Left lobe of liver (tissue), 2 donors: ENCODE data around the gene NFIX. TPM values are rescaled to one million over a fixed set of nuclear protein-coding genes. Genes with fewer than 3 reads are reported as not detected.

Source experiments
- ATAC-seq: fragments of 200-7000 bp; cut with Tn5 transposase; one replicate; pipeline ENCODE4 v1.9.1; 2020; ENCODE audit warnings: mild to moderate bottlenecking, moderate library complexity
- DNase-seq: peaks from one replicate; pipeline ENCODE4 v3.0.0-alpha.2; 2020; ENCODE audit warnings: low spot score
- total RNA-seq: library from RNA; stranded (reverse); gene quantifications from one replicate; pipeline ENCODE4 v1.2.1, GENCODE V29; 2021
- donor health status: DM: no; HTN: no; CAD: no; lungs with moderate emphysema.
- donor health status: DM: no; HTN: yes; CAD: no.

NFIX gene
- total RNA-seq, 1 donor from 2014 or later, result 41.4 TPM

DNA sequence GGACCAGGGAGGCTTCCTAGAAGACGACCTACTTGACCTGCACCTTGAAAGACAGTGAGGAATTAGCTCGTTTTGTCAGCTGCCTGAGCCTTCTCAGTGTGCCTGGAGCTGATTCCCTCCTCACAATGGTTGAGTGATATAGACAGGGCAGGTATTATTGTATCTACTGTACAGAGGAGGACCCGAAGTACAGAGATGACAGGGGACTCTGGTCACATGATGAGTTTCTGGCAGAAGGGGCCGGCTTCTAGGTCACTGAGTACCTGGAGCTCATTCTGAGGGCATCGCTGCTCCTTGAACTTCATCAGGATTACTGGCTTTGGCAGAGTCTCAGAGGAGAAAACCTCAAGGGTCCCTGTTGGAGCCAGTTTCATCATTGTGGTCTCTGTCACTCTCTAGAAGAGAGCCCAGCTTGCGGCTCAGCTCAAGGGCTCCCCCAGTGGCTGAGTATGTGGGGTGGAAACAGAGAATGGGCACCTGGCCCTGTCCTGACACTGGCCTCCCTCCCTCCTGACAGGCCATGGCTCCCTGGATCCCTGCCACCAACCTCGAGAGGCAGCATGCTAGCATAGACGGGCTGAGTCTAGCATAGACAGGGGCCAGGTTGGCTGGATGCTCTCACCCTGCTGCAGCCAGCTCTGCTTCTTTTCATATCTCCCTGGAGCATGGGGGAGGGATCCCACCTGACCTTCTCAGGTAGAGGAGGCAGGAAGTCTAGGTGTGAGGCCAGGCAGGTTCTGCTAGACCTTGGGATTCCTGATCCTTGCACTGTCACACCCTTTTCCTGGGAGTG lies 38.7 kb downstream of the NFIX start:
- DNase-seq (peak; percentile 83), ATAC-seq (peak; percentile 83)

DNA sequence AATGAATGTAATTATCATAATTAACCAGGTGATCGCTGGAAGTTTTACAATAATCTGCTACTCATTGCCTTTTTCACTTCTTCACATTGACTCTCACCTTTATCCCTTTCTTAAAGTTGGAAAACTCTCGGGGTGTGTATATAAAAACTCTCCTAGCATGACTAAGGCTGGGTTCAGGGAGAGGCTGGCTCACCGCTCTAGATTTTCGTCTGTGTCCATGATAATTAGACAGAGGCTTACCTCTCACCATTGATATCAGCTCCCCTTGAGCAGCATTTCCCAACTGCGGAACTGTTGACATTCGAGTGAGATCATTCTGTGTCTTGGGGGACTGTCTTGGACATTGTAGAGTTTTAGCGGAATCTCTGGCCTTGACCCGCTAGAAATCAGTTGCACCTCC lies 39.4 kb downstream of the NFIX start:
- ATAC-seq, result no peak

GRCh38 chr19:13035820-13036365 lies 40.6 kb downstream of the NFIX start:
- DNase-seq, result no peak
- no peak for ATAC-seq

More for the DNA sequence above, 39.4 kb downstream of the NFIX start:
- DNase-seq, result no peak

GRCh38 chr19:13036366-13036976 lies 41.2 kb downstream of the NFIX start:
- ATAC-seq, result peak; percentile 70
- DNase-seq, result peak; percentile 67

- DNase-seq (no peak), ATAC-seq (no peak)
Observed at GRCh38 chr19:13037161-13037560, 41.9 kb downstream of the NFIX start.

GRCh38 chr19:13037731-13038130 lies 42.5 kb downstream of the NFIX start:
- DNase-seq (no peak), ATAC-seq (no peak)

DNA sequence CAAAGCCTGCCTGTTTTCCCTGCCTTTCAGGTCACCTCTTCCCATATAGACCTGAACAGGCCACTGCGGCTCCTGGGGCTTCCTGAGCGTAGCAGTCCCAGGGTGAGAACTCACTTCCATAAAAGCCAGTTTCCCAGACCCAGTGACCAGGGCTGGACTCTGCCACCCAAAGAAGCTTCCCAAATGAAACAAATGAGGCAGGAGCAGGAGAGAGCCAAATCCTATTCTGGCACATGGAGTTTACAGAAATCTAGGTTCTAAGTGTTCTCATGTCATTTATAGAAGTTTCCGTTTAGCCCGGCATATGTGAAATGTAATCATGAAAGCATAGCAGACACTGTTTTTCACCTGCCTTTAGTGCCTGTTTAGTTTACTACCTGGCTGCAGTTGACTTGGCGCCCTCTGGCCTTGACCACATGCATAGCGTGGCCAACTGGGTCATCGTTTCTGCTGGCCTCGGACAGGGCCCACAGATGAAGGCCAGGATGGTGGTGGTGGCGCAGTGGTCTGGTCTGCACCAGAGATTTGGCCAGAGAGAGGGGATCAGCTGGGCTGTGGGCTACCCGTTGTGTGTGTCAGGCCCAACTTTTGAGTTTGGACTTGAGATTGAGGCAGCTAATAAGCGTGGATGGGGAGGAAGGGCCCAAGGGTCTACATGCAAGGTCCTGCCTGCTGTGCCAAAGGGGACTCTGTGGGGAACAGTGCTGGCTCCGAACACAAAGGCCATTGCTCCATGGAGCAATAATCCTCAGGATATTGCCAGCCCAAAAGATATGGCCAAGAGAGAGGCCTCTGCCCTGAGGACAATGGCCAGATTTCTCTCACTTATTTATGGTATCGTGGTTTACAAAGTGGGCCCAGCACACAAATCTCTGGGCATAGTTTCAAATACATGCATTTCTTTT lies 43.3 kb downstream of the NFIX start:
- peak; percentile 67 for DNase-seq
- peak; percentile 61 for ATAC-seq

DNA sequence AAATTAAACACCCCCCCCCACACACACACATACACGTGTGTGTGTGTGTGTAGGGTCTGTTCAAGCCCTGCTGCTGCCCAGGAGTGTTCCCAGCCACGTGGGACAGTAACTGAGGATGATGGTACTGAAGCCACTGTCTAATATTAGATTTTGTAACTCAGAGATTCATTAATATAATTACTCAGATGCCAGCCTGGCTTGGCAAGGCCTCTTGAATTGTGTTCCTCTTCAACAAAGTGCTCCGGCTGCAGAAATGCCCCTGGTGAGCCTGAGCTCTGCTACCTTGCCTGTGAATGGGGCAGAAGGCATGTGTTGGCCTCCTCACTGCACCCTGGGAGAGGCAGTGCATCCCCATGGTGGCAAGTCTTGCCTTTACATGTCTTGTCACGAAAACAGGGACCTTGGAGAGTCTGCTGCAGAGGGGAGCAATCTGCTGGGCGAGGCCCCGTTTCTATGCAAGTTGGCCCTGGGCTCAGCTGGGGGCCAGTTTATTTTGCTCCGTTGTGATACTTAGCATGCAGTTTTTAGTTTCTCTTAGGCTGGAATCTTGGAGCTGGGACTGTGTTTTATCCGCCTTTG lies 44.0 kb downstream of the NFIX start:
- DNase-seq (no peak), ATAC-seq (no peak)

- ATAC-seq (no peak), DNase-seq (no peak)
Observed at GRCh38 chr19:13040232-13040947, 45.1 kb downstream of the NFIX start.

GRCh38 chr19:13040948-13041292 lies 45.6 kb downstream of the NFIX start:
- DNase-seq, result no peak
- no peak for ATAC-seq

- no peak for ATAC-seq
- DNase-seq, result no peak
Observed at GRCh38 chr19:13042443-13043130, 47.3 kb downstream of the NFIX start.

- ATAC-seq, result no peak
- no peak for DNase-seq
Observed at GRCh38 chr19:13043285-13043684, 48.0 kb downstream of the NFIX start.

GRCh38 chr19:13044231-13044836 lies 49.1 kb downstream of the NFIX start:
- no peak for DNase-seq
- ATAC-seq, result no peak

GRCh38 chr19:13045812-13046211 lies 50.5 kb downstream of the NFIX start:
- ATAC-seq (no peak), DNase-seq (no peak)

DNA sequence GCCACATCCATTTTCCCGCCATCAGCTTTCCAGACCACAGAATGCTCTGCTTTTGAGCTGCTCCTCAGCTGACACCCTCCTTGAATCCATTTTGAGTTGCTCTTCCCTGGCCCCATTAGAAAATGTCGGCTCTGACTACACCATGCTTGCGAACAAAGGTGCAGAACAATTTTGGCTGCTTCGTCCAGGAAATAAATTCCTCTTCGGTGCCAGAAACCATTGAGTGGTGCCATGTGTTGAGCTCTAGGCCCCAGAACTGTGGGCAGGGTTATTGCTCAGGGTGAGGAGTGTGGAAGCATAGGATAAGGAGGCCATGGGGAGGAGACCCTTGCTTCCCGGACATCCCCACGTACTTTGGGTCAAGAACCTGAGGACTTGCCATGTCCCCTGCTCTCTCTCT lies 52.1 kb downstream of the NFIX start:
- ATAC-seq, result no peak

GRCh38 chr19:13050274-13050673 lies 55.0 kb downstream of the NFIX start:
- DNase-seq, result no peak
- no peak for ATAC-seq

More for the DNA sequence above, 52.1 kb downstream of the NFIX start:
- DNase-seq, result no peak

GRCh38 chr19:13051557-13052165 lies 56.4 kb downstream of the NFIX start:
- DNase-seq, result no peak

DNA sequence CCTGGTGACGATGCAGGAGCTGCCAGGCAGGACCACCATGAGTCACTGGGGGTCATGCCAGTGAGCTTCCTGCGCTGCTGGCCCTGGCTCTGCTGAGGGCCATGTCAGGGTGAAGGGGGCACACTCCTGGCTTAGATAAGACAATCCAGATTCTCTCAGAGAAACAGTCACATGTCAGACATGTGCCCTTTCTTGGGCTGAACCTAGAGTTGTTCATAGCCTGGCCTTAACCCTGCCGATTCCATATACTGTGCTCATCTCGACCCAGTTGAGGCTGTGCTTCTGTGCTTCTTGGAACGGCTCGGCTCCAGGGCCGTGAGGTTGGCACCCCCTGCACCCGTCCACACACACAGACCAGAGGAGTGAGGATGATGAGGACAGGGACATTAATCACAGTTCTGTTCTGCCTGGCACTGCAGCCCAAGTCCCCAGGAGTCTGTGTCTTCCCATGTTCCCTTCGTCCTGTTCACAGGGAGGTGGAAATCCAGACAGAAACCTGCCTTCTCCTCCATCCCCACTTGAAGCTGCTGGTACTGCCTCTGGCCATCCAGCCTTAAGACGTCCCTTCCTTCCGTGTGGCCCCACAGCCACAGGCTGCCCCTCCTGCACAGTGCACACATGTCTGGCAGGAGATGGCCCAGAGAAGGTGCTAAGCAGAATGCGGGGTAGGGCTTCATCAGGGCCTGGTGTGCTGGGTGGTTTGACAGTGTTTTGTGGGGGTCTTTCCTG lies 57.3 kb downstream of the NFIX start:
- ATAC-seq (no peak), DNase-seq (no peak)

More at GRCh38 chr19:13051557-13052165, 56.4 kb downstream of the NFIX start:
- ATAC-seq, result peak; percentile 59
